Osteocyte (in vitro differentiated cells): ENCODE measurements around the gene NLRP1. TPM values are rescaled to one million over a fixed set of nuclear protein-coding genes. Genes with fewer than 3 reads are reported as not detected.
A peak's percentile ranks its signal among the peaks of the same experiment; 100 is the strongest.
"Not testable (repeated sequence)": the region's sequence is repeated elsewhere in the genome, so short reads cannot be mapped to it uniquely, and the experiment has no call there.

Experiments used
- DNase-seq: peaks from one replicate; pipeline ENCODE4 v3.0.0; 2021; ENCODE audit warnings: mixed read lengths; ENCODE audit not compliant: unreplicated experiment; ENCODE audit errors: extremely low spot score
- H3K27ac Mint-ChIP-seq: one replicate; pipeline ENCODE4 v1.8.0; 2021; ENCODE audit warnings: mild to moderate bottlenecking, mixed read lengths; ENCODE audit not compliant: unreplicated experiment
- H3K27me3 Mint-ChIP-seq: one replicate; pipeline ENCODE4 v1.8.0; 2021; ENCODE audit warnings: mixed read lengths; ENCODE audit not compliant: unreplicated experiment
- H3K36me3 Mint-ChIP-seq: one replicate; pipeline ENCODE4 v1.8.0; 2021; ENCODE audit warnings: mixed read lengths; ENCODE audit not compliant: unreplicated experiment
- H3K4me1 Mint-ChIP-seq: one replicate; pipeline ENCODE4 v1.8.0; 2021; ENCODE audit warnings: mixed read lengths; ENCODE audit not compliant: unreplicated experiment
- H3K4me3 Mint-ChIP-seq: one replicate; pipeline ENCODE4 v1.8.0; 2021; ENCODE audit warnings: mild to moderate bottlenecking, moderate library complexity, mixed read lengths; ENCODE audit not compliant: unreplicated experiment
- H3K9me3 Mint-ChIP-seq: one replicate; pipeline ENCODE4 v1.8.0; 2021; ENCODE audit warnings: mixed read lengths; ENCODE audit not compliant: unreplicated experiment
- total RNA-seq: library from RNA; stranded (reverse); gene quantifications from 2 replicates; pipeline ENCODE4 v1.2.1, GENCODE V29; 2021
- TF ChIP-seq, protein P1 (sequence below): fragments of 200-600 bp; sonication (generic); IDR thresholded peaks from 2 replicates; pipeline ENCODE4 v1.5.0; 2021; ENCODE audit warnings: antibody characterized with exemption, mild to moderate bottlenecking, moderate library complexity

Gene NLRP1
- total RNA-seq, 1 donor from 2014 or later, result 27.1 TPM

DNA sequence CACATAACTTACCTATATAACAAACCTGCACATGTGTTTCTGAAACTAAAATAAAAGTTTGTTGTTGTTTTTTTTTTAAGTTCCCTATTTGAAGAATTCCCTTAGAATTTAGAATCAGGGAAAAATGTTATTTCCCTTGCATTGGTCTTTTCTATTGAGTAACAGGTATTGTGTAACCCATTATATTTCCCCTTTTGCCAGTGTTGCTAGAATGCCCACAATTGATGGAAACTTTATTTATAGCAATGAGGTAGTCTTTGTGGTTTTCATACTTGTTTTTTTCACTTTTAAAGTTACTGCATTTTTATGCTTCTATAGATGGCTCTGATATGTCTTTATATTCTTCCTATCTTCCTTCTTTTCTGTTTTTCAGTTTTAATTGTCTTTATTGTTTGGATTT is 3.9 kb downstream of the NLRP1 start:
- Mint-ChIP-seq H3K4me1 (peaks cover 8% of the 10 kb centered on the region), H3K9me3 (peaks cover 5% of the 10 kb centered on the region)
- DNase-seq, result no peak

DNA sequence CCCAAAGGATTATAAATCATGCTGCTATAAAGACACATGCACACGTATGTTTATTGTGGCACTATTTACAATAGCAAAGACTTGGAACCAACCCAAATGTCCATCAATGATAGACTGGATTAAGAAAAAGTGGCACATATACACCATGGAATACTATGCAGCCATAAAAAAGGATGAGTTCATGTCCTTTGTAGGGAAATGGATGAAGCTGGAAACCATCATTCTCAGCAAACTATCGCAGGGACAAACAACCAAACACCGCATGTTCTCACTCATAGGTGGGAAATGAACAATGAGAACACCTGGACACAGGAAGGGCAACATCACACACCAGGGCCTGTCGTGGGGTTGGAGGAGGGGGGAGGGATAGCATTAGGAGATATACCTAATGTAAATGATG is 5.5 kb downstream of the NLRP1 start:
- H3K4me3 Mint-ChIP-seq, H3K9me3 Mint-ChIP-seq, H3K36me3 Mint-ChIP-seq, DNase-seq, H3K27me3 Mint-ChIP-seq, H3K4me1 Mint-ChIP-seq, H3K27ac Mint-ChIP-seq: not testable (repeated sequence)

More for the DNA sequence above, 3.9 kb downstream of the NLRP1 start:
- H3K4me3 Mint-ChIP-seq, result no peak overlapping the region
- H3K27ac Mint-ChIP-seq, result no peak overlapping the region
- TF ChIP-seq, protein P1, sequence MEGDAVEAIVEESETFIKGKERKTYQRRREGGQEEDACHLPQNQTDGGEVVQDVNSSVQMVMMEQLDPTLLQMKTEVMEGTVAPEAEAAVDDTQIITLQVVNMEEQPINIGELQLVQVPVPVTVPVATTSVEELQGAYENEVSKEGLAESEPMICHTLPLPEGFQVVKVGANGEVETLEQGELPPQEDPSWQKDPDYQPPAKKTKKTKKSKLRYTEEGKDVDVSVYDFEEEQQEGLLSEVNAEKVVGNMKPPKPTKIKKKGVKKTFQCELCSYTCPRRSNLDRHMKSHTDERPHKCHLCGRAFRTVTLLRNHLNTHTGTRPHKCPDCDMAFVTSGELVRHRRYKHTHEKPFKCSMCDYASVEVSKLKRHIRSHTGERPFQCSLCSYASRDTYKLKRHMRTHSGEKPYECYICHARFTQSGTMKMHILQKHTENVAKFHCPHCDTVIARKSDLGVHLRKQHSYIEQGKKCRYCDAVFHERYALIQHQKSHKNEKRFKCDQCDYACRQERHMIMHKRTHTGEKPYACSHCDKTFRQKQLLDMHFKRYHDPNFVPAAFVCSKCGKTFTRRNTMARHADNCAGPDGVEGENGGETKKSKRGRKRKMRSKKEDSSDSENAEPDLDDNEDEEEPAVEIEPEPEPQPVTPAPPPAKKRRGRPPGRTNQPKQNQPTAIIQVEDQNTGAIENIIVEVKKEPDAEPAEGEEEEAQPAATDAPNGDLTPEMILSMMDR, result no peak
- no peaks in the 10 kb centered on the region for H3K27me3 Mint-ChIP-seq
- peaks cover 2% of the 10 kb centered on the region for H3K36me3 Mint-ChIP-seq

DNA sequence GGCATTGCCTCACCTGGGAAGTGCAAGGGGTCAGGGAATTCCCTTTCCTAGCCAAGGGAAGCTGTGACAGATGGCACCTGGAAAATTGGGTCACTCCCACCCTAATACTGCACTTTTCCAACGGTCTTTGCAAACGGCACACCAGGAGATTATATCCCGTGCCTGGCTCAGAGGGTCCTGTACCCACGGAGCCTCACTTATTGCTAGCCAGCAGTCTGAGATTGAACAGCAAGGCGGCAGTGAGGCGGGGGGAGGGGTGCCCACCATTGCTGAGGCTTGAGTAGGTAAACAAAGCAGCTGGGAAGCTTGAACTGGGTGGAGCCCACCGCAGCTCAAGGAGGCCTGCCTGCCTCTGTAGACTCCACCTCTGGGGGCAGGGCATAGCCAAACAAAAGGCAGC is 11.3 kb downstream of the NLRP1 start:
- H3K4me1 Mint-ChIP-seq, H3K27me3 Mint-ChIP-seq, H3K27ac Mint-ChIP-seq, H3K36me3 Mint-ChIP-seq, H3K4me3 Mint-ChIP-seq: not testable (repeated sequence)
- peaks cover 11% of the 10 kb centered on the region for H3K9me3 Mint-ChIP-seq
- peak; percentile 63 for DNase-seq

DNA sequence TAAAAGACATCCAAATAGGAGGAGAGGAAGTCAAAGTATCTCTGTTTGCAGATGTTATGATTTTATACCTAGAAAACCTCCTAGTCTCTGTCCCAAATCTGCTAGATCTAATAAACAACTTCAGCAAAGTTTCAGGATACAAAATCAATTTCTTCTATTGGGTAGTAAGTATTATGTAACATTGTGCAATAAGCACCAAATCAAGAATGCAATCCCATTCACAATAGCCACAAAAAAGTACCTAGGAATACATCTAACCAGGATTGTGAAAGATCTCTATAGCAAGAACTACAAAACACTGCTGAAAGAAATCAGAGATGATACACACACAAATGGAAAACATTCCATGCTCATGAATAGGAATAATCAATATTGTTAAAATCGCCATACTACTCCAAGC is 13.0 kb downstream of the NLRP1 start:
- Mint-ChIP-seq H3K4me3 (no peak overlapping the region), H3K36me3 (no peaks in the 10 kb centered on the region), H3K9me3 (peaks cover 6% of the 10 kb centered on the region), H3K27ac (no peak overlapping the region), H3K4me1 (no peaks in the 10 kb centered on the region), H3K27me3 (peaks cover 2% of the 10 kb centered on the region)
- TF ChIP-seq, protein P1, result no peak
- DNase-seq, result no peak

DNA sequence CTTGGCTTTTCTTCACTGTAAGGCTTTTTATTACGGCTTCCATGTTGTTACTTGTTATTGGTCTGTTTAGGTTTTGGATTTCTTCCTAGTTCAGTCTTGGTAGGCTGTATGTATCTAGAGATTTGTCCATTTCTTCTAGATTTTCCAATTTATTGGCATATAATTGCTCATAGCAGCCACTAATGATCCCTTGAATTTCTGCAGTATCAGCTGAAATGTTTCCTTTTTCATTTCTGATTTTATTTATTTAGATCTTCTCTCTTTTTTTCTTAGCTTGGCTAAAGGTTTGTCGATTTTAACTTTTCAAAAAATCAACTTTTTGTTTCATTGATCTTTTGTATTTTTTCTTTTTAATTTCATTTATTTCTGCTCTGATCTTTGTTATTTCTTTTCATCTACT is 18.5 kb downstream of the NLRP1 start:
- Mint-ChIP-seq H3K36me3 (no peaks in the 10 kb centered on the region), H3K27ac (no peak overlapping the region), H3K4me3 (no peak overlapping the region), H3K27me3 (peaks cover 2% of the 10 kb centered on the region), H3K9me3 (peaks cover 4% of the 10 kb centered on the region), H3K4me1 (no peaks in the 10 kb centered on the region)
- TF ChIP-seq, protein P1, result no peak
- no peak for DNase-seq

DNA sequence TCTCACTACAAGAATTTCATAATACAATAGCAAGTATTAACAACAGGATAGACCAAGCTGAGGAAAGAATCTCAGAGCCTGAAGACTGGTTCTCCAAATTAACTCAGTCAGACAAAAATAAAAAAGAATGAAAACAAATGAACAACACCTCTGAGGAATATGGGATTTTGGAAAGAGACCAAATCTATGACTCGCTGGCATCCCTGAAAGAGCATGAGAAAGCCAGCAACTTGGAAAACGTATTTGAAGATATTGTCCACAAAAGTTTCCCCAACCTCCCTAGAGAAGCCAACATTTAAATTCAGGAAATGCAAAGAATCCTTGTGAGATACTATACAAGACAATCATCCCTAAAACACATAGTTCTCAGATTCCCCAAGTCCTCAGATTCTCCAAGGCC is 20.9 kb downstream of the NLRP1 start:
- peaks cover 4% of the 10 kb centered on the region for H3K9me3 Mint-ChIP-seq
- no peak overlapping the region for H3K27ac Mint-ChIP-seq
- DNase-seq, result no peak
- TF ChIP-seq, protein P1, result no peak
- H3K36me3 Mint-ChIP-seq, result no peaks in the 10 kb centered on the region
- H3K4me1 Mint-ChIP-seq, result no peaks in the 10 kb centered on the region
- no peak overlapping the region for H3K4me3 Mint-ChIP-seq
- H3K27me3 Mint-ChIP-seq, result no peaks in the 10 kb centered on the region
